Loucy (cell line): Measurements from ENCODE around the gene ZNF256.

ENCODE experiments used
- CTCF ChIP-seq: fragments of 200-600 bp; sonication (generic); conservative IDR thresholded peaks from 2 replicates; pipeline ENCODE4 v1.5.1; 2014; ENCODE audit warnings: mild to moderate bottlenecking, antibody characterized with exemption, low read length
- EZH2phosphoT487 ChIP-seq: fragments of 200-600 bp; IDR thresholded peaks from 2 replicates; pipeline ENCODE4 v1.6.1; 2018; ENCODE audit warnings: antibody characterized with exemption, mild to moderate bottlenecking, moderate library complexity, borderline replicate concordance

- TF ChIP-seq CTCF (no peak), EZH2phosphoT487 (no peak)
Observed at GRCh38 chr19:57954996-57955395, 7.5 kb upstream of the ZNF256 start.
